Erythroblast (primary cell): ENCODE data around the gene GRM2.
"Not testable (repeated sequence)": the region's sequence is repeated elsewhere in the genome, so short reads cannot be mapped to it uniquely, and the experiment has no call there.

ENCODE experiments used
- GATA1 ChIP-seq: IDR thresholded peaks from 2 replicates; pipeline ENCODE4 v1.6.1; 2011; ENCODE audit warnings: low read depth, mild to moderate bottlenecking, control low read depth, low read length, moderate library complexity
- POLR2A ChIP-seq: IDR thresholded peaks from 2 replicates; pipeline ENCODE4 v1.6.1; 2011; ENCODE audit warnings: mild to moderate bottlenecking, low read length

DNA sequence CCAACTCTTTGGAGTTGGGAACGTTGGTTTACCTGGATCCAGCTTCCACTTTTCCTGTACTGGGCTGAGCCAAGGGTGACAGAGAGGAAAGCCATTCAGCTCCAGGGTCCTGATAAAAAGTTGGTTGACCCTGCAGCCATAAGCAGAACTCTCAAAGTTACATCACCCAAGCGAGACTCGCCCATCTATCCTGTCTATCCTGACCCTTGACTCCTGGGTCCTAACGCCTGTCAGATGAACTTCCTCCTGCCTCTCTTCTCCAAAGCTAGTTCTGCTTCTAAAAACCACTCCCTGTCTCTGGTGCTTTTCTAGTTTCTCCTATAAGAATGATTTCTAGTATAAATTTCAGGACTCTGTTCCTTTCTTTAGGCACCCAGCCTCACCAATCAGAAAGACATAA is 36.1 kb downstream of the GRM2 start:
- not testable (repeated sequence) for TF ChIP-seq POLR2A, GATA1
